Measurements from ENCODE around the gene ANGPTL1.

GRCh38 chr1:178881950-178882349 lies 11.1 kb upstream of the ANGPTL1 start:
- TF ChIP-seq CTCF (conservative IDR thresholded peaks at IDR 0.05; ENCODE audit: low read length) (no peak), EZH2phosphoT487 (IDR thresholded peaks at IDR 0.05; ENCODE audit: borderline replicate concordance) (no peak)
